ENCODE results near the gene RPL13A. TPM values are rescaled to one million over a fixed set of nuclear protein-coding genes. Genes with fewer than 3 reads are reported as not detected.

Gene RPL13A
- total and polyA plus RNA-seq, 9 of the 15 experiments (the other 6 are each of a cell fraction or from before 2014, with no cell fraction given) = 1,744 to 5,482 (median 2,949) TPM

DNA sequence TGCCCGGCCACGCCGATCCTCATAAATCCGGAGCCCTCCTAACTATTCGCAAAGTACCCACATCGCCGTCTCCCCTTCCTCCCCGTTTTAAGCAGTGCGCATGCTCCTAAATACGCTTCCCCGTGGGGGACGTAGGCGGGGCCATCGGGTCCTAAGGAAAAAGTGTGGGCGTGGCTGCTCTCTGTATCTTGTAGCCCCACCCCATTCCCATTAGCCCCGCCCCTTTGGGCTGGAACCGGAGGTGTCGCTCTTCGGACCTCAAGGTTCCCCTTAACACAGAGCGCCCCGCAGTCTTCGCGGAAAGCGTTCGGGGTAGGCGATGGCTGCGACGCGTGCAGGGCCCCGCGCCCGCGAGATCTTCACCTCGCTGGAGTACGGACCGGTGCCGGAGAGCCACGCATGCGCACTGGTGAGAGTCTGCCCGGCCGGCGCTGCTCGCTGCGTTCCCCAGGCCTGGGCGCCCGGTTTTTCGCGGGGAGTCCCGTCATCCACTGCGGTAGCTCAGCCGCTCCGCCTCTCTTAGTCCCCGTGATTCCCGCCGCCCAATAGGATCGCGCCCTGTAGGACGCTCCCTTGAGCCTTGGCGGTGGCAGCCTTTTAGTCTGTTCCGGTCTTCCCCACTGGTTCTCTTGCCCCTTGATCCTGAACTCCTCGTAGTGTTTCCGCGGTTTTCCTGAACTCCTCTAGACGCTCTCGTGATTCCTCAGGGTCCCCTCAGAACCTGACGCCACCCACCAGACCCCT, 34.2 kb upstream of the RPL13A start, which contains the start of gene ALDH16A1 (continued):
- TF ChIP-seq, protein P1, sequence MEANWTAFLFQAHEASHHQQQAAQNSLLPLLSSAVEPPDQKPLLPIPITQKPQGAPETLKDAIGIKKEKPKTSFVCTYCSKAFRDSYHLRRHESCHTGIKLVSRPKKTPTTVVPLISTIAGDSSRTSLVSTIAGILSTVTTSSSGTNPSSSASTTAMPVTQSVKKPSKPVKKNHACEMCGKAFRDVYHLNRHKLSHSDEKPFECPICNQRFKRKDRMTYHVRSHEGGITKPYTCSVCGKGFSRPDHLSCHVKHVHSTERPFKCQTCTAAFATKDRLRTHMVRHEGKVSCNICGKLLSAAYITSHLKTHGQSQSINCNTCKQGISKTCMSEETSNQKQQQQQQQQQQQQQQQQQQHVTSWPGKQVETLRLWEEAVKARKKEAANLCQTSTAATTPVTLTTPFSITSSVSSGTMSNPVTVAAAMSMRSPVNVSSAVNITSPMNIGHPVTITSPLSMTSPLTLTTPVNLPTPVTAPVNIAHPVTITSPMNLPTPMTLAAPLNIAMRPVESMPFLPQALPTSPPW (CRISPR knock-in tag; IDR thresholded peaks at IDR 0.05) = peak; percentile 61; the same call in 1 of the 2 replicates
- TF ChIP-seq ZNF589 (CRISPR knock-in tag; IDR thresholded peaks at IDR 0.05; ENCODE audit: low read depth) (no peak), NFYB (IDR thresholded peaks at IDR 0.05; ENCODE audit: extremely low read depth, insufficient read length) (peak; percentile 71), ZNF76 (CRISPR knock-in tag; IDR thresholded peaks at IDR 0.05; ENCODE audit: borderline replicate concordance) (no peak), ZNF384 (IDR thresholded peaks at IDR 0.05; ENCODE audit: low read depth, low read length) (no peak), CHD4 (IDR thresholded peaks at IDR 0.05; ENCODE audit: insufficient read depth, insufficient replicate concordance, low read depth, low read length, poor library complexity, severe bottlenecking) (peak; percentile 6), RBM15 (IDR thresholded peaks at IDR 0.05; ENCODE audit: insufficient read depth, low read length) (no peak), POLR3A (IDR thresholded peaks at IDR 0.05; ENCODE audit: borderline replicate concordance, extremely low read depth, insufficient read depth, insufficient read length) (peak; percentile 2), SIN3B (IDR thresholded peaks at IDR 0.05; ENCODE audit: low read depth) (0 out of 2 replicates have a peak, but pooled peaks have one; percentile 31), PPARD (CRISPR knock-in tag; IDR thresholded peaks at IDR 0.05) (no peak), PREB (CRISPR knock-in tag; IDR thresholded peaks at IDR 0.05) (no peak)
- TF ChIP-seq, protein P2, sequence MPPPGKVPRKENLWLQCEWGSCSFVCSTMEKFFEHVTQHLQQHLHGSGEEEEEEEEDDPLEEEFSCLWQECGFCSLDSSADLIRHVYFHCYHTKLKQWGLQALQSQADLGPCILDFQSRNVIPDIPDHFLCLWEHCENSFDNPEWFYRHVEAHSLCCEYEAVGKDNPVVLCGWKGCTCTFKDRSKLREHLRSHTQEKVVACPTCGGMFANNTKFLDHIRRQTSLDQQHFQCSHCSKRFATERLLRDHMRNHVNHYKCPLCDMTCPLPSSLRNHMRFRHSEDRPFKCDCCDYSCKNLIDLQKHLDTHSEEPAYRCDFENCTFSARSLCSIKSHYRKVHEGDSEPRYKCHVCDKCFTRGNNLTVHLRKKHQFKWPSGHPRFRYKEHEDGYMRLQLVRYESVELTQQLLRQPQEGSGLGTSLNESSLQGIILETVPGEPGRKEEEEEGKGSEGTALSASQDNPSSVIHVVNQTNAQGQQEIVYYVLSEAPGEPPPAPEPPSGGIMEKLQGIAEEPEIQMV (tag; conservative IDR thresholded peaks at IDR 0.05; ENCODE audit: low read depth) = no peak
- TF ChIP-seq, protein P3, sequence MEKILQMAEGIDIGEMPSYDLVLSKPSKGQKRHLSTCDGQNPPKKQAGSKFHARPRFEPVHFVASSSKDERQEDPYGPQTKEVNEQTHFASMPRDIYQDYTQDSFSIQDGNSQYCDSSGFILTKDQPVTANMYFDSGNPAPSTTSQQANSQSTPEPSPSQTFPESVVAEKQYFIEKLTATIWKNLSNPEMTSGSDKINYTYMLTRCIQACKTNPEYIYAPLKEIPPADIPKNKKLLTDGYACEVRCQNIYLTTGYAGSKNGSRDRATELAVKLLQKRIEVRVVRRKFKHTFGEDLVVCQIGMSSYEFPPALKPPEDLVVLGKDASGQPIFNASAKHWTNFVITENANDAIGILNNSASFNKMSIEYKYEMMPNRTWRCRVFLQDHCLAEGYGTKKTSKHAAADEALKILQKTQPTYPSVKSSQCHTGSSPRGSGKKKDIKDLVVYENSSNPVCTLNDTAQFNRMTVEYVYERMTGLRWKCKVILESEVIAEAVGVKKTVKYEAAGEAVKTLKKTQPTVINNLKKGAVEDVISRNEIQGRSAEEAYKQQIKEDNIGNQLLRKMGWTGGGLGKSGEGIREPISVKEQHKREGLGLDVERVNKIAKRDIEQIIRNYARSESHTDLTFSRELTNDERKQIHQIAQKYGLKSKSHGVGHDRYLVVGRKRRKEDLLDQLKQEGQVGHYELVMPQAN (IDR thresholded peaks at IDR 0.05; ENCODE audit: borderline replicate concordance) = no peak; the same call in 1 of the 2 replicates
- TF ChIP-seq, protein P4, sequence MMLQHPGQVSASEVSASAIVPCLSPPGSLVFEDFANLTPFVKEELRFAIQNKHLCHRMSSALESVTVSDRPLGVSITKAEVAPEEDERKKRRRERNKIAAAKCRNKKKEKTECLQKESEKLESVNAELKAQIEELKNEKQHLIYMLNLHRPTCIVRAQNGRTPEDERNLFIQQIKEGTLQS (IDR thresholded peaks at IDR 0.05) = no peak
- TF ChIP-seq, protein P4 (CRISPR knock-in tag; conservative IDR thresholded peaks at IDR 0.05) = no peak
